HCT116 (cell line): ENCODE data around the gene CKS1B. TPM values are rescaled to one million over a fixed set of nuclear protein-coding genes. Genes with fewer than 3 reads are reported as not detected.

Experiments
- ATAC-seq: fragments of 200-7000 bp; cut with Tn5 transposase; 2 replicates; pipeline ENCODE4 v1.9.1; 2020; ENCODE audit warnings: mild to moderate bottlenecking, moderate library complexity
- BruUV-seq: library from RNA; stranded (reverse); fragments of 400-500 nt; replicated peaks from 2 replicates; lab custom pipeline; 2021; lab: Mats Ljungman, UMichigan
- CTCF ChIA-PET: fragments of 300-600 bp; sonication (Branson Sonifier 250); formaldehyde crosslinking; loops from one replicate; lab custom pipeline; 2021; ENCODE audit warnings: antibody characterized with exemption; lab: Charles Lee
- POLR2A ChIA-PET: fragments of 300-600, 350-600 bp; sonication (Branson Sonifier 250); formaldehyde crosslinking; loops from one replicate; lab custom pipeline; 2021; ENCODE audit warnings: antibody characterized with exemption; lab: Charles Lee
- RAD21 ChIA-PET, 2 experiments: fragments of 300-600 bp; sonication (Branson Sonifier 250); formaldehyde crosslinking; loops; one replicate each; lab custom pipeline; 2023; ENCODE audit warnings: low total read pairs in 2 of 2; ENCODE audit not compliant: uncharacterized antibody in 2 of 2, unreplicated experiment in 2 of 2, low non-redundant PET in 1 of 2; lab: Charles Lee
- DNase-seq: peaks from one replicate; pipeline ENCODE4 v3.0.0-alpha.2; 2010; ENCODE audit warnings: low read depth, low spot score
- H2AFZ ChIP-seq: fragments of 200-600 bp; shearing (Covaris generic), sonication (generic); 2 replicates; pipeline ENCODE4 v1.6.1; 2017; ENCODE audit warnings: low read depth, mixed run types, mixed read lengths, antibody characterized with exemption, low read length; ENCODE audit not compliant: poor library complexity, severe bottlenecking
- H3K27ac ChIP-seq: 2 replicates; pipeline ENCODE4 v1.5.1; 2012; ENCODE audit warnings: low read depth, low read length
- H3K27me3 ChIP-seq: fragments of 200-600 bp; sonication (generic); 2 replicates; pipeline ENCODE4 v1.6.1; 2016; ENCODE audit warnings: mixed run types, low read length, mixed read lengths; ENCODE audit not compliant: insufficient read depth
- H3K36me3 ChIP-seq, 2 experiments: fragments of 200-500 bp in 1 of 2; fragments of 200-600 bp in 1 of 2; sonication (Bioruptor generic) in 1 of 2; sonication (generic) in 1 of 2; 2 replicates each; pipeline versions ENCODE4 v1.5.1 to v1.6.1; 2014 to 2016; ENCODE audit warnings: low read length in 2 of 2, inconsistent platforms in 1 of 2, mixed read lengths in 1 of 2, mixed run types in 1 of 2; ENCODE audit not compliant: insufficient read depth in 2 of 2, control insufficient read depth in 1 of 2
- H3K4me1 ChIP-seq, 2 experiments: fragments of 200-600 bp in 1 of 2; sonication (generic) in 1 of 2; 2 replicates each; pipeline versions ENCODE4 v1.5.1 to v1.6.1; 2012 to 2017; ENCODE audit warnings: low read length in 2 of 2, inconsistent platforms in 1 of 2, mild to moderate bottlenecking in 1 of 2, mixed read lengths in 1 of 2, mixed run types in 1 of 2, moderate library complexity in 1 of 2; ENCODE audit not compliant: insufficient read depth in 2 of 2, control insufficient read depth in 1 of 2
- H3K4me2 ChIP-seq: fragments of 200-600 bp; sonication (generic); 2 replicates; pipeline ENCODE4 v1.6.1; 2017; ENCODE audit warnings: mixed run types, low read length, mixed read lengths
- H3K4me3 ChIP-seq, 2 experiments: fragments of 200-600 bp in 1 of 2; sonication (generic) in 1 of 2; replicated peaks in 1 of 2; 2 replicates each; pipeline ENCODE4 v1.5.1; 2011 to 2016; ENCODE audit warnings: low read length in 2 of 2, control low read depth in 1 of 2, low read depth in 1 of 2, mild to moderate bottlenecking in 1 of 2, mixed read lengths in 1 of 2, mixed run types in 1 of 2
- H3K79me2 ChIP-seq: fragments of 200-600 bp; sonication (generic); 2 replicates; pipeline ENCODE4 v1.6.1; 2017; ENCODE audit warnings: mild to moderate bottlenecking, mixed run types, low read length, moderate library complexity, mixed read lengths; ENCODE audit not compliant: insufficient read depth
- H3K9ac ChIP-seq: fragments of 200-600 bp; sonication (generic); 2 replicates; pipeline ENCODE4 v1.6.1; 2016; ENCODE audit warnings: low read length, mixed read lengths
- H3K9me2 ChIP-seq: fragments of 200-600 bp; sonication (generic), shearing (Covaris generic); 2 replicates; pipeline ENCODE4 v1.6.1; 2017; ENCODE audit warnings: mixed run types, mild to moderate bottlenecking, moderate library complexity; ENCODE audit not compliant: insufficient read depth
- H3K9me3 ChIP-seq, 2 experiments: fragments of 200-500 bp in 1 of 2; fragments of 200-600 bp in 1 of 2; sonication (Bioruptor generic) in 1 of 2; sonication (generic) in 1 of 2; 2 replicates each; pipeline ENCODE4 v1.6.1; 2014 to 2017; ENCODE audit warnings: low read length in 2 of 2, mixed read lengths in 2 of 2, inconsistent platforms in 1 of 2, low read depth in 1 of 2, mild to moderate bottlenecking in 1 of 2, mixed run types in 1 of 2, moderate library complexity in 1 of 2; ENCODE audit not compliant: control insufficient read depth in 1 of 2, insufficient read depth in 1 of 2
- H4K20me1 ChIP-seq: fragments of 200-600 bp; sonication (generic), shearing (Covaris generic); 2 replicates; pipeline ENCODE4 v1.6.1; 2017; ENCODE audit warnings: mixed run types, mild to moderate bottlenecking, moderate library complexity; ENCODE audit not compliant: insufficient read depth
- JUND ChIP-seq: IDR thresholded peaks from 2 replicates; pipeline ENCODE4 v1.6.1; 2012
- POLR2AphosphoS5 ChIP-seq: IDR thresholded peaks from 2 replicates; pipeline ENCODE4 v1.6.1; 2011; ENCODE audit warnings: mild to moderate bottlenecking, low read depth, low read length, moderate library complexity
- RAD21 ChIP-seq: IDR thresholded peaks from 2 replicates; pipeline ENCODE4 v1.6.1; 2012; ENCODE audit warnings: low read depth, mild to moderate bottlenecking
- SP1 ChIP-seq: IDR thresholded peaks from 2 replicates; pipeline ENCODE4 v1.6.1; 2012; ENCODE audit warnings: low read depth
- intact Hi-C: fragments of 100-400 bp; cut with micrococcal nuclease; formaldehyde crosslinking; loops from 2 replicates; pipeline ENCODE4 v1.10.0; 2022
- total RNA-seq: library from RNA; stranded (reverse); gene quantifications from one replicate; pipeline ENCODE4 v1.2.1, GENCODE V29; 2021; ENCODE audit not compliant: unreplicated experiment
- TF ChIP-seq, protein P1 (sequence below): IDR thresholded peaks from 2 replicates; pipeline ENCODE4 v1.6.1; 2012; ENCODE audit warnings: low read depth

Gene CKS1B
- total RNA-seq, 1 experiment from 2014 or later, result 229 TPM

DNA sequence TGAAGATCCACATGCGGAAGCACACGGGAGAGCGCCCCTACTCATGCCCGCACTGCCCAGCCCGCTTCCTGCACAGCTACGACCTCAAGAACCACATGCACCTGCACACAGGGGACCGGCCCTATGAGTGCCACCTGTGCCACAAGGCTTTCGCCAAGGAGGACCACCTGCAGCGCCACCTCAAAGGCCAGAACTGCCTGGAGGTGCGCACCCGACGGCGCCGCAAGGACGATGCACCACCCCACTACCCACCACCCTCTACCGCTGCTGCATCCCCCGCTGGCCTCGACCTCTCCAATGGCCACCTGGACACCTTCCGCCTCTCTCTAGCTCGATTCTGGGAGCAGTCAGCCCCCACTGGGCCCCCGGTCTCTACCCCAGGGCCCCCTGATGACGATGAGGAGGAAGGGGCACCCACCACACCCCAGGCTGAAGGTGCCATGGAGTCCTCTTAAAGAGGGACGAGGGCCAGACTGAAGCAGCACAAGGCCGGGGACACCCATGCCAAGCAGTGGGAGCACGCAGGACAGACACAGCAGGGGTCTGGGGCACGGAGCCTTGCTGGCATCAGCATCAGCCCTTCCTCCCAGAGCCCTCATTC is 41.9 kb downstream of the CKS1B start:
- no peaks in the 10 kb centered on the region for H3K9me2 ChIP-seq
- peaks cover 25 to 62% of the 10 kb centered on the region in 2 experiments for H3K4me1 ChIP-seq
- H3K4me3 ChIP-seq, result no peak overlapping the region
- CTCF ChIA-PET, result interaction anchor here (1.0 to 3.0 kb wide), 9 partner anchors 12 to 110 kb away, joined by 3 to 10 read pairs (median 4); partner anchors contain the start of gene ADAM15
- peak overlapping the region; percentile 89 for H3K27ac ChIP-seq
- ATAC-seq, result no peak
- DNase-seq, result no peak
- H3K27me3 ChIP-seq, result no peaks in the 10 kb centered on the region
- TF ChIP-seq POLR2AphosphoS5 (0 out of 2 replicates have a peak, but pooled peaks have one; percentile 1), SP1 (no peak), RAD21 (no peak), JUND (no peak)
- TF ChIP-seq, protein P1, sequence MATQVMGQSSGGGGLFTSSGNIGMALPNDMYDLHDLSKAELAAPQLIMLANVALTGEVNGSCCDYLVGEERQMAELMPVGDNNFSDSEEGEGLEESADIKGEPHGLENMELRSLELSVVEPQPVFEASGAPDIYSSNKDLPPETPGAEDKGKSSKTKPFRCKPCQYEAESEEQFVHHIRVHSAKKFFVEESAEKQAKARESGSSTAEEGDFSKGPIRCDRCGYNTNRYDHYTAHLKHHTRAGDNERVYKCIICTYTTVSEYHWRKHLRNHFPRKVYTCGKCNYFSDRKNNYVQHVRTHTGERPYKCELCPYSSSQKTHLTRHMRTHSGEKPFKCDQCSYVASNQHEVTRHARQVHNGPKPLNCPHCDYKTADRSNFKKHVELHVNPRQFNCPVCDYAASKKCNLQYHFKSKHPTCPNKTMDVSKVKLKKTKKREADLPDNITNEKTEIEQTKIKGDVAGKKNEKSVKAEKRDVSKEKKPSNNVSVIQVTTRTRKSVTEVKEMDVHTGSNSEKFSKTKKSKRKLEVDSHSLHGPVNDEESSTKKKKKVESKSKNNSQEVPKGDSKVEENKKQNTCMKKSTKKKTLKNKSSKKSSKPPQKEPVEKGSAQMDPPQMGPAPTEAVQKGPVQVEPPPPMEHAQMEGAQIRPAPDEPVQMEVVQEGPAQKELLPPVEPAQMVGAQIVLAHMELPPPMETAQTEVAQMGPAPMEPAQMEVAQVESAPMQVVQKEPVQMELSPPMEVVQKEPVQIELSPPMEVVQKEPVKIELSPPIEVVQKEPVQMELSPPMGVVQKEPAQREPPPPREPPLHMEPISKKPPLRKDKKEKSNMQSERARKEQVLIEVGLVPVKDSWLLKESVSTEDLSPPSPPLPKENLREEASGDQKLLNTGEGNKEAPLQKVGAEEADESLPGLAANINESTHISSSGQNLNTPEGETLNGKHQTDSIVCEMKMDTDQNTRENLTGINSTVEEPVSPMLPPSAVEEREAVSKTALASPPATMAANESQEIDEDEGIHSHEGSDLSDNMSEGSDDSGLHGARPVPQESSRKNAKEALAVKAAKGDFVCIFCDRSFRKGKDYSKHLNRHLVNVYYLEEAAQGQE, result no peak
- TF ChIP-seq, all 23 proteins: peak for 1
- intact Hi-C loops, result loop anchor here (2.0 kb wide), 2 partner anchors 14 to 68 kb away; partner anchors contain the start of gene ZBTB7B
- peak overlapping the region; percentile 82; the same call in 1 of the 2 replicates for H3K4me2 ChIP-seq
- BruUV-seq, result no TSS peak
- POLR2A ChIA-PET, result interaction anchor here (1.0 to 1.6 kb wide), 8 partner anchors 9 to 69 kb away, joined by 3 to 8 read pairs (median 4); partner anchors contain the start of gene ZBTB7B
- H3K79me2 ChIP-seq, result peaks cover 19% of the 10 kb centered on the region; the same call in 1 of the 2 replicates
- no peak overlapping the region for H2AFZ ChIP-seq
- no peaks in the 10 kb centered on the region for H3K9me3 ChIP-seq
- no peaks in the 10 kb centered on the region for H4K20me1 ChIP-seq
- H3K36me3 ChIP-seq, result peaks cover 8 to 27% of the 10 kb centered on the region in 2 experiments; a peak in 3 of 4 replicates
- peak overlapping the region; percentile 60 for H3K9ac ChIP-seq
- RAD21 ChIA-PET, result interaction anchor here in 1 of 2 experiments (0.6 kb wide), 1 partner anchor 113 kb away, joined by 3 read pairs; no protein-coding TSS in a partner anchor
